Loucy (cell line): ENCODE results near the gene SLC25A13.

Source experiments
- EZH2phosphoT487 ChIP-seq: fragments of 200-600 bp; IDR thresholded peaks from 2 replicates; pipeline ENCODE4 v1.6.1; 2018; ENCODE audit warnings: antibody characterized with exemption, mild to moderate bottlenecking, moderate library complexity, borderline replicate concordance
- TF ChIP-seq, protein P1 (sequence below): fragments of 200-600 bp; sonication (generic); conservative IDR thresholded peaks from 2 replicates; pipeline ENCODE4 v1.5.1; 2014; ENCODE audit warnings: mild to moderate bottlenecking, antibody characterized with exemption, low read length

GRCh38 chr7:96211954-96212353 lies 109.9 kb downstream of the SLC25A13 start:
- TF ChIP-seq, protein P1, sequence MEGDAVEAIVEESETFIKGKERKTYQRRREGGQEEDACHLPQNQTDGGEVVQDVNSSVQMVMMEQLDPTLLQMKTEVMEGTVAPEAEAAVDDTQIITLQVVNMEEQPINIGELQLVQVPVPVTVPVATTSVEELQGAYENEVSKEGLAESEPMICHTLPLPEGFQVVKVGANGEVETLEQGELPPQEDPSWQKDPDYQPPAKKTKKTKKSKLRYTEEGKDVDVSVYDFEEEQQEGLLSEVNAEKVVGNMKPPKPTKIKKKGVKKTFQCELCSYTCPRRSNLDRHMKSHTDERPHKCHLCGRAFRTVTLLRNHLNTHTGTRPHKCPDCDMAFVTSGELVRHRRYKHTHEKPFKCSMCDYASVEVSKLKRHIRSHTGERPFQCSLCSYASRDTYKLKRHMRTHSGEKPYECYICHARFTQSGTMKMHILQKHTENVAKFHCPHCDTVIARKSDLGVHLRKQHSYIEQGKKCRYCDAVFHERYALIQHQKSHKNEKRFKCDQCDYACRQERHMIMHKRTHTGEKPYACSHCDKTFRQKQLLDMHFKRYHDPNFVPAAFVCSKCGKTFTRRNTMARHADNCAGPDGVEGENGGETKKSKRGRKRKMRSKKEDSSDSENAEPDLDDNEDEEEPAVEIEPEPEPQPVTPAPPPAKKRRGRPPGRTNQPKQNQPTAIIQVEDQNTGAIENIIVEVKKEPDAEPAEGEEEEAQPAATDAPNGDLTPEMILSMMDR, result no peak
- no peak for TF ChIP-seq EZH2phosphoT487
